ENCODE results near the gene CBX1.

The CBX1 gene

GRCh38 chr17:48101012-48101720, at the start of gene CBX1:
Gene CBX1, minus strand, starts transcription at chr17:48101478. Its CDS starts 24,474 bp downstream, at chr17:48077004.
- DNase-seq (ENCODE audit: low spot score) = peak; percentile 92

GRCh38 chr17:48150597-48151001, 49.3 kb upstream of the CBX1 start:
- DNase-seq (ENCODE audit: low spot score) = no peak

- no peak for DNase-seq (ENCODE audit: low spot score)
Measured at GRCh38 chr17:48149787-48150463, 48.6 kb upstream of the CBX1 start.

GRCh38 chr17:48148854-48149786, 47.8 kb upstream of the CBX1 start:
- DNase-seq (ENCODE audit: low spot score) = no peak

GRCh38 chr17:48148029-48148770, 46.9 kb upstream of the CBX1 start:
- no peak for DNase-seq (ENCODE audit: low spot score)

- no peak for DNase-seq (ENCODE audit: low spot score)
Measured at GRCh38 chr17:48144976-48145798, 43.9 kb upstream of the CBX1 start.

GRCh38 chr17:48144231-48144630, 43.0 kb upstream of the CBX1 start:
- DNase-seq (ENCODE audit: low spot score) = no peak

- DNase-seq (ENCODE audit: low spot score) = no peak
Measured at GRCh38 chr17:48143629-48144028, 42.4 kb upstream of the CBX1 start.

GRCh38 chr17:48139944-48140343, 38.7 kb upstream of the CBX1 start:
- no peak for DNase-seq (ENCODE audit: low spot score)

DNA sequence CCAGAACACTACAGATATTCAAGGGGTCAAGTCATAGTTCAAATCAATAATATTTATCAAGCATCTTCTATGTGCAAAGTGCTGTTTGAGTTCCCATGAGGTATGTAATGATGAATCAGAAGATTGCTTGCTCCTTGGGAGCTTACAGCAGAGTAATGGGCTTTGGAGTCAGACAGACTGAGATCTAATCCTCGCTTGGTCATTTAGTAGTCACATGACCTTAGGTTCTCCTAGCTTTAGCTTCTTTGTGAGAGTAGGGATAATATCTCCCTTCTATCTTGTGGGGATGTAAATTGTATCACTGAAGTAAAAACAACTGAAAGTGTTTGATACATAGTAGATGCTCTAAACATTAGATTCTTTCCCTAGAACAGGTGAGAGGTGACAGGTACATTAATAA, 36.4 kb upstream of the CBX1 start:
- no peak for DNase-seq (ENCODE audit: low spot score)

GRCh38 chr17:48134912-48135480, 33.7 kb upstream of the CBX1 start:
- no peak for DNase-seq (ENCODE audit: low spot score)

GRCh38 chr17:48132385-48132784, 31.1 kb upstream of the CBX1 start:
- DNase-seq (ENCODE audit: low spot score) = no peak

GRCh38 chr17:48131216-48131824, 30.0 kb upstream of the CBX1 start:
- DNase-seq (ENCODE audit: low spot score) = peak; percentile 83

GRCh38 chr17:48129981-48130380, 28.7 kb upstream of the CBX1 start:
- no peak for DNase-seq (ENCODE audit: low spot score)

GRCh38 chr17:48128400-48128799, 27.1 kb upstream of the CBX1 start:
- DNase-seq (ENCODE audit: low spot score) = no peak

GRCh38 chr17:48127371-48128051, 26.2 kb upstream of the CBX1 start:
- DNase-seq (ENCODE audit: low spot score) = no peak

GRCh38 chr17:48126532-48126850, 25.2 kb upstream of the CBX1 start:
- no peak for DNase-seq (ENCODE audit: low spot score)

DNA sequence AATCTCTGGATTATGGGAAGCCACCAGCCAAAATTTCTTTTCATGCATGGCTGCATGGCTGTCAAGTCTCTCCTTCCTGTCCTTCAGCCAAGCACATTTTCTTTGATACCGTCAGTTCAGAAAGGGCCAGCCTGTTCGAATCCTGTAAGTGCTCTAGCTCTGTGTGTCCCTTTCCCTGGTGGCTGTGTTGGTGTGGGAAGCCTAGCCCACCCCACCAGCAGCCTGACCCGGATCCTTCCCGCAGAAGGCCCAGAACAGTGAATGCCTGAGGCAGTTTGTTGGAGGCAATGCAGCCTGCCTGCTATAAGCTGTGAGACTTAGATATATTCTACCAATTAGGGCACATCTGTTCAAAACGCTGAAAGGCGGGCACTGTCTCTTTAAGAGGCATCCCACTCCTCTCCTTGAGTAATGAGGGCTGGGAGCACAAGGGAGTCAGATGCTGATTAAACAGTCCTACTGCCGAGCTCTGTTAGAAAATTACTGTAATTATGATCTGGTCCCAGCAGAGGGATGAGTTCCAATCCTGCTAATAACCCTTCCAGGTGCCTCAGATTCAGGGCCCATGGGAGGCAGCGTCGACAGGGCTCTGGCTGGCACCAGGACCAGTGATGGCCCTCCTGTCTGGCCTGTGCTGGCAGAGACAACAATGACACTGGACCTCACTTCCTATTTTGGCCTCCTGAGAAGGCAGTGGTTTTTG, 24.7 kb upstream of the CBX1 start:
- DNase-seq (ENCODE audit: low spot score) = no peak

GRCh38 chr17:48123776-48124388, 22.6 kb upstream of the CBX1 start:
- DNase-seq (ENCODE audit: low spot score) = no peak

All from cerebellar cortex (tissue), 1 donor.